ENCODE measurements around the gene TMEM215. TPM values are rescaled to one million over a fixed set of nuclear protein-coding genes. Genes with fewer than 3 reads are reported as not detected.

Gene TMEM215
- total RNA-seq, 4 donors from 2014 or later = not detected

GRCh38 chr9:32820322-32820721 lies 37.0 kb downstream of the TMEM215 start:
- Histone ChIP-seq H3K27ac (no peak overlapping the region), H3K4me1 (no peaks in the 10 kb centered on the region), H3K9me3 (no peaks in the 10 kb centered on the region), H3K36me3 (no peaks in the 10 kb centered on the region), H3K27me3 (no peaks in the 10 kb centered on the region), H3K4me3 (no peak overlapping the region)
- no peak for TF ChIP-seq CTCF (IDR thresholded peaks at IDR 0.05)
- no peak for TF ChIP-seq POLR2A (IDR thresholded peaks at IDR 0.05)
- no peak for DNase-seq

GRCh38 chr9:32823101-32823500 lies 39.8 kb downstream of the TMEM215 start:
- TF ChIP-seq POLR2A (IDR thresholded peaks at IDR 0.05) = no peak
- no peak for TF ChIP-seq CTCF (IDR thresholded peaks at IDR 0.05)
- Histone ChIP-seq H3K36me3 (no peaks in the 10 kb centered on the region), H3K27ac (no peak overlapping the region), H3K4me1 (no peaks in the 10 kb centered on the region), H3K27me3 (peaks cover 0 to 3% of the 10 kb centered on the region in 2 donors), H3K4me3 (no peak overlapping the region), H3K9me3 (no peaks in the 10 kb centered on the region)
- DNase-seq = no peak

- Histone ChIP-seq H3K36me3 (no peaks in the 10 kb centered on the region), H3K4me1 (no peaks in the 10 kb centered on the region), H3K9me3 (no peaks in the 10 kb centered on the region), H3K27me3 (peaks cover 0 to 3% of the 10 kb centered on the region in 2 donors), H3K4me3 (no peak overlapping the region), H3K27ac (no peak overlapping the region)
- no peak for DNase-seq
- TF ChIP-seq CTCF (IDR thresholded peaks at IDR 0.05) (no peak), POLR2A (IDR thresholded peaks at IDR 0.05) (no peak)
Observed at GRCh38 chr9:32823551-32823950, 40.2 kb downstream of the TMEM215 start.

- Histone ChIP-seq H3K27ac (no peak overlapping the region), H3K4me3 (no peak overlapping the region), H3K27me3 (peaks cover 0 to 3% of the 10 kb centered on the region in 2 donors), H3K4me1 (no peaks in the 10 kb centered on the region), H3K36me3 (no peaks in the 10 kb centered on the region), H3K9me3 (no peaks in the 10 kb centered on the region)
- TF ChIP-seq CTCF (IDR thresholded peaks at IDR 0.05) = no peak
- no peak for DNase-seq
Observed at GRCh38 chr9:32825203-32825602, 41.9 kb downstream of the TMEM215 start.

- Histone ChIP-seq H3K4me3 (no peak overlapping the region), H3K4me1 (no peaks in the 10 kb centered on the region), H3K36me3 (no peaks in the 10 kb centered on the region), H3K27ac (no peak overlapping the region), H3K27me3 (peaks cover 0 to 3% of the 10 kb centered on the region in 2 donors), H3K9me3 (no peaks in the 10 kb centered on the region)
- no peak for DNase-seq
- TF ChIP-seq CTCF (IDR thresholded peaks at IDR 0.05) = no peak
- TF ChIP-seq POLR2A (IDR thresholded peaks at IDR 0.05) = no peak
Observed at GRCh38 chr9:32828861-32829260, 45.5 kb downstream of the TMEM215 start.

GRCh38 chr9:32832346-32832745 lies 49.0 kb downstream of the TMEM215 start:
- TF ChIP-seq POLR2A (IDR thresholded peaks at IDR 0.05) (no peak), CTCF (IDR thresholded peaks at IDR 0.05) (no peak)
- H3K4me1 ChIP-seq = no peaks in the 10 kb centered on the region
- H3K36me3 ChIP-seq = no peaks in the 10 kb centered on the region
- no peaks in the 10 kb centered on the region for H3K9me3 ChIP-seq
- H3K4me3 ChIP-seq = no peak overlapping the region
- no peak for DNase-seq
- H3K27ac ChIP-seq = no peak overlapping the region
- H3K27me3 ChIP-seq = no peaks in the 10 kb centered on the region
